Ectodermal cell (in vitro differentiated cells): ENCODE results near the gene GNG10.

Source experiments
- H3K27ac ChIP-seq: 2 replicates; pipeline ENCODE4 v1.7.0; 2013; ENCODE audit warnings: mild to moderate bottlenecking, low read depth, low read length; ENCODE audit not compliant: insufficient read depth, poor library complexity, severe bottlenecking
- H3K27me3 ChIP-seq: 2 replicates; pipeline ENCODE4 v1.7.0; 2013; ENCODE audit warnings: mild to moderate bottlenecking, low read length; ENCODE audit not compliant: insufficient read depth, control insufficient read depth, poor library complexity, severe bottlenecking
- H3K36me3 ChIP-seq: one replicate; pipeline ENCODE4 v1.7.0; 2013; ENCODE audit warnings: low read length; ENCODE audit not compliant: control insufficient read depth, insufficient read depth
- H3K4me1 ChIP-seq: one replicate; pipeline ENCODE4 v1.7.0; 2013; ENCODE audit warnings: low read length; ENCODE audit not compliant: control insufficient read depth, insufficient read depth
- H3K4me3 ChIP-seq: 2 replicates; pipeline ENCODE4 v1.7.0; 2013; ENCODE audit warnings: low read depth, low read length, control low read depth; ENCODE audit not compliant: insufficient read depth
- H3K9me3 ChIP-seq: 2 replicates; pipeline ENCODE4 v1.7.0; 2013; ENCODE audit warnings: mild to moderate bottlenecking, low read length, moderate library complexity; ENCODE audit not compliant: control insufficient read depth
- WGBS, 2 experiments: methylation state at CpG; one replicate each; pipeline ENCODE4 v1.1.7; 2013; ENCODE audit warnings: missing lambda C conversion rate in 2 of 2; 5-methylcytosine and 5-hydroxymethylcytosine counted together

GNG10 gene

GRCh38 chr9:111630964-111631213 is 30.5 kb upstream of the GNG10 start:
- H3K4me1 ChIP-seq = peaks cover 14% of the 10 kb centered on the region
- H3K36me3 ChIP-seq = no peaks in the 10 kb centered on the region
- H3K27me3 ChIP-seq = no peaks in the 10 kb centered on the region
- H3K27ac ChIP-seq = peak overlapping the region; percentile 46
- H3K9me3 ChIP-seq = no peaks in the 10 kb centered on the region
- peak overlapping the region; percentile 90 for H3K4me3 ChIP-seq
- 0% methylated on average over 14 of the region's 14 CpGs for WGBS, 2 experiments

DNA sequence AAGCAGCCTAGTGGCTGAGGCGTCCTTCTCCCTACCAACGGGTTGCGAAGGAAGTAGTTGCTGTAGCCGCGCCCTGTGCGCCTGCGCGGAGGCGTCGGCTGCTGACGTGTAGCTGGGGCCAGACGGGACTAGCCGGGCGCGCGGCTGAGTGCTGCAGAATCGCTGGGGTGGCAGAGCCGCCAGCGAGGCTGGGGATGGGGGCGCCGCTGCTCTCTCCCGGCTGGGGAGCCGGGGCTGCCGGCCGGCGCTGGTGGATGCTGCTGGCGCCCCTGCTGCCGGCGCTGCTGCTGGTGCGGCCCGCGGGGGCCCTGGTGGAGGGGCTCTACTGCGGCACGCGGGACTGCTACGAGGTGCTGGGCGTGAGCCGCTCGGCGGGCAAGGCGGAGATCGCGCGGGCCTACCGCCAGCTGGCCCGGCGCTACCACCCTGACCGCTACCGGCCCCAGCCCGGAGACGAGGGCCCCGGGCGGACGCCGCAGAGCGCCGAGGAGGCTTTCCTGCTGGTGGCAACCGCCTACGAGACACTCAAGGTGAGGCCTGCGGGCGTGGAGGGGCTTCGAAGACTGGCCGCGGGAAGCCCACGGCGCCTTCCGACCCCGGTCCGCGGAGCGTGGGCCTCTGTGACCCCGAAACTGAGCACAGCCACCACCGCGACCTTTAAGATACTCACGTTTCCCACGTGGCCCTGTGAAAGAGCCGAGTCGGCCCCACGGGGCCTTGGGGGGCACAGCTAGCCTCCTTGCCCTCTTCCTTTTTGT is 30.0 kb upstream of the GNG10 start, which contains the start of gene DNAJC25:
Gene DNAJC25, plus strand, starts transcription at position 121 of the 758 bp plus-strand sequence. Its CDS starts 74 bp downstream, at position 195.
- 0 to 1% methylated on average over 79 of the region's 79 CpGs for WGBS, 2 experiments
- Histone ChIP-seq H3K36me3 (no peaks in the 10 kb centered on the region), H3K4me1 (peaks cover 14% of the 10 kb centered on the region), H3K27ac (peak within 1 kb of the TSS; percentile 70), H3K4me3 (peak within 1 kb of the TSS; percentile 90), H3K9me3 (no peaks in the 10 kb centered on the region), H3K27me3 (no peaks in the 10 kb centered on the region)

DNA sequence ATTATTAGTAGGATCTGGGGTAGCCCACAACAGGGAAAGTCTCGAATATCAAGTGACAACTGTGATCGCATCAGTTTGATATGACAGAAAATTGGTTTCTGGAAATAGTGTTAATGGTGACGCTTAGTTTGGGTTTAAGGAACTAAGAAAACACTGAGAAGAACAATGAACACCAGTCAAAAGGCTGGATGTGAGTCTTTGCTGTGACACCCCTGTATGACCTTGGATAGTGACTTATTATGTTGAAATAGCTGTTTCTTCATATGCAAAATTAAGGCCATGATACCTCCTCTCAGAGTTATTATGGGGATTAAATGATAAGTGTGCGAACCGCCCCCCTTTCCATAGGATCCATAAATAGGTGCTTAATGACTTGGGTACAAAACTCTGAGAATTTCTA is 29.3 kb upstream of the GNG10 start:
- Histone ChIP-seq H3K36me3 (no peaks in the 10 kb centered on the region), H3K9me3 (no peaks in the 10 kb centered on the region), H3K27me3 (no peaks in the 10 kb centered on the region), H3K27ac (no peak overlapping the region), H3K4me3 (peak overlapping the region; percentile 90), H3K4me1 (peaks cover 14% of the 10 kb centered on the region)
- 47 to 53% methylated on average over 5 of the region's 5 CpGs for WGBS, 2 experiments

DNA sequence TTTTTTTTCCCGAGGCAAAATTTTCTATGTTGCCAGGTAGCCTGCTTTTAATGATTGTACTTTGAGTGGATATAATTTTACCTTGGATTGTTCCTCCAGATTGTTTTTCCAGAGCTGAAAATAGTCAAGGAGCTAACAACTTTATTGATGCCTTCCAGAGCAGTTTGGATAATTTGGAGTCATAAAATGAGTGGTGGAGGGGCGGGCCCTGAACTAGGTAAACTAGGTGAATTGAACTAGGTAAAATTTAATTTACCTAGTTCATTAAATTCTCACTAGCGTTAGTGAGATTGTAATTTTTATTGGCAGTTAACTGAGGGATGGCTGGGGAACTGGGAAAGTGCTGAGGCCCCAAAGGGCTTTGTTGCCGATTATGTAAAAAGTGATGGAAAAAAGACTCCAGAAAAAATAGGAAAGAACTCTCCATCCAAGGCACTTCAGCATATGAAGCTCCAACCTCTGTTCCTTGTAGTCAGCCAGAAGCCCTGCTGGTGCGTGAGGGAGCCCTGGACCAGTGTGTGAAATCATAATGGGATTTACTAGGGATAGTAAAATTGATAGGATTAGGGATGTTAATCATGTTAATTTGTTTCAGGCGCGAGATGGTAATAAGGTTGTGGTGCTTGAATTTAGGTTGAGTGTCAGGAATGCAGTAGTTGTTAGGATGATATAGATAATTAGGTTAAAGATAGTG is 28.6 kb upstream of the GNG10 start:
- Histone ChIP-seq H3K36me3 (no peaks in the 10 kb centered on the region), H3K9me3 (no peaks in the 10 kb centered on the region), H3K27me3 (no peaks in the 10 kb centered on the region), H3K27ac (no peak overlapping the region), H3K4me1 (peaks cover 14% of the 10 kb centered on the region), H3K4me3 (no peak overlapping the region)
- 89 to 93% methylated on average over 7 of the region's 7 CpGs for WGBS, 2 experiments

DNA sequence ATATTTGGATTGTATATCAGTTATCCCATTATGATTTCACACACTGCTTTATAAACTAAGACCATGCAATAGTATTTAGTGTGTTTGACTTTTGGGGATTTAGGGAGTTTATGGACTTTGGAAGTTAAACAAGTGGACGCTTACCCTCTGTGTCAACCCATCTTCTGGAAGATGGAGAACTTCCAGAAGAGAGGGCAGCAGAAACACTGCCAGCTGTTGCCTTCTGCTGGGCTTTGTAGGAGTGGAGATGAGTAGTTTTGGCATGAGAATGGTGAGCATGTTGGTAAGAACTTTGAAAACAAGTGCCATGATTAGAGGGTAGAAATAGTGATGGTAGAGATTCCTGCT is 28.0 kb upstream of the GNG10 start:
- 96 to 98% methylated on average over 1 of the region's 1 CpG for WGBS, 2 experiments
- no peak overlapping the region for H3K4me3 ChIP-seq

DNA sequence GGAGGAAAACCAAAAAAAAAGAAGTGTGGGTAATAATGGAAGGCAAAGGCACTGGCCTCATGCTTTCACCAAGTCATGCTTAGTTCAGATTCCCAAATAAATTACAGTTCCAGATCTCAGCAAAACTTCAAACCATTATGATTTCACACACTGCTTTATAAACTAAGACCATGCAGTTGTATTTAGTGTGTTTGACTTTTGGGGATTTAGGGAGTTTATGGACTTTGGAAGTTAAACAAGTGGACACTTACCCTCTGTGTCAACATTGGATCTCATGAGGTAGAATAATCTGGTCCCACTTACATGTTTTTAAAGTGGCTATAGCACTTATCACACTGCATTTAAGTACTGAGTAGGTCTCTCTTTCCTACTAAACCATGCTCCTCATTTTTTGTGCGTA is 26.5 kb upstream of the GNG10 start:
- Histone ChIP-seq H3K4me3 (no peak overlapping the region), H3K9me3 (no peaks in the 10 kb centered on the region), H3K4me1 (peaks cover 14% of the 10 kb centered on the region), H3K36me3 (no peaks in the 10 kb centered on the region), H3K27ac (no peak overlapping the region), H3K27me3 (no peaks in the 10 kb centered on the region)
- WGBS, 2 experiments = 100% methylated on average over 1 of the region's 1 CpG

More for the DNA sequence above, 28.0 kb upstream of the GNG10 start:
- no peaks in the 10 kb centered on the region for H3K9me3 ChIP-seq
- no peaks in the 10 kb centered on the region for H3K36me3 ChIP-seq
- H3K27ac ChIP-seq = no peak overlapping the region
- no peaks in the 10 kb centered on the region for H3K27me3 ChIP-seq
- H3K4me1 ChIP-seq = peaks cover 14% of the 10 kb centered on the region

DNA sequence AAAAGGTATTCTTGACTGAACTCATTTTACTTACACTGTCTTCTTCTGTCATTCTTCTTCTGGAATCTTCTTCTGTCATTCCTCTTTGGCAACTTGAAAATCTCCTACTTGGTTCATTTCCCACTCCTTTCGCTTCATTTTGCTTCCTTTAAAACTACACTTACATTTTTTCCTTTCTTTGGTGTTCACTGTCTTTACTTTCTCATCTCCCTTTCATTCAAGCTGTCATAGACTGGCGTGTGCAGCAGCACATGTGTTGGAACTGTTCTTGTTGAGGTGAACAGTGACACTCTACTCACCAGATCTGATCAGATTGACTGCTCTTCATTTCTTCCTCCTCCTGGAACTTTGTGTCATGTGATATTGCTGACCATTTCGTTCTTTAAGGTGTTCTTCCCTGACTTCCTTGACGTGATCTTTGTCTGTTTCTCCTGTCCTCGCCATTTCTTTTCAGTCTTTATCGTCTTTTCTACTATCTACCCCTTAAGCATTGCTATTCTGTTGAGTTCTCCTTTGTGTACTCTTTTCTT is 23.9 kb upstream of the GNG10 start:
- H3K27me3 ChIP-seq = no peaks in the 10 kb centered on the region
- no peak overlapping the region for H3K27ac ChIP-seq
- no peaks in the 10 kb centered on the region for H3K9me3 ChIP-seq
- WGBS, 2 experiments = 84 to 92% methylated on average over 6 of the region's 6 CpGs
- no peak overlapping the region for H3K4me3 ChIP-seq
- H3K36me3 ChIP-seq = no peaks in the 10 kb centered on the region
- peaks cover 10% of the 10 kb centered on the region for H3K4me1 ChIP-seq

DNA sequence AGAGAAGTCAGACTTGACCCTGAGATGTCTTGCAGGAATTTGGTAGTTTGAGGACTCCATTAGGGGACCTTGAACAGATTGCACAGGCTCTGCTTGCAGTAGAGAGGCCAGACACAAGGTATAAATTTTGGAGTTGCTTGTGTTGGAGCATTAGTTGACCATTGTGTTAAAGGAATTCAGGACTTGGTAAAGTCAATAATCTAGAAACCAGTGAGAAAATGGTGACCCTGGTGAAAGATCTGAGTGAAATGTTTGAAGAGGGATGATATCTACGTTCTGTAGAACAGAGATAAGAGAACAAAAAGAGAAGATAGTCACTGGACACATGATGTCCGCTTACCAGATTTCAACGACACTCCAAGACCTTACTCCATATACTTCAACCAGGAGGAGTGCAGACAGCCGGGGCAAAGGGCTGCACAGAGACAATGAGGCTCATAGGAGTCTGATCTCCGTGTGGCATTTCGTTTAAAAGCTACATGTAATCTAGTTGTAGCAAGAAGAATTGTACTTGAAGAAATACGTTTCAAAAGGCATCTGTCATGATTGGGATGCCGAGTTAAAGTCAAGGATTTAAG is 17.1 kb upstream of the GNG10 start:
- 95% methylated on average over 8 of the region's 8 CpGs for WGBS, 2 experiments
- H3K27ac ChIP-seq = no peak overlapping the region
- H3K36me3 ChIP-seq = peaks cover 9% of the 10 kb centered on the region
- H3K9me3 ChIP-seq = no peaks in the 10 kb centered on the region
- H3K27me3 ChIP-seq = no peaks in the 10 kb centered on the region
- H3K4me3 ChIP-seq = no peak overlapping the region
- no peaks in the 10 kb centered on the region for H3K4me1 ChIP-seq

GRCh38 chr9:111645806-111646205 is 15.6 kb upstream of the GNG10 start:
- peaks cover 12% of the 10 kb centered on the region for H3K36me3 ChIP-seq
- no peak overlapping the region for H3K4me3 ChIP-seq
- no peaks in the 10 kb centered on the region for H3K9me3 ChIP-seq
- whole genome bisulfite sequencing, 2 experiments = 100% methylated on average over 1 of the region's 1 CpG
- no peaks in the 10 kb centered on the region for H3K4me1 ChIP-seq
- no peaks in the 10 kb centered on the region for H3K27me3 ChIP-seq
- H3K27ac ChIP-seq = no peak overlapping the region

DNA sequence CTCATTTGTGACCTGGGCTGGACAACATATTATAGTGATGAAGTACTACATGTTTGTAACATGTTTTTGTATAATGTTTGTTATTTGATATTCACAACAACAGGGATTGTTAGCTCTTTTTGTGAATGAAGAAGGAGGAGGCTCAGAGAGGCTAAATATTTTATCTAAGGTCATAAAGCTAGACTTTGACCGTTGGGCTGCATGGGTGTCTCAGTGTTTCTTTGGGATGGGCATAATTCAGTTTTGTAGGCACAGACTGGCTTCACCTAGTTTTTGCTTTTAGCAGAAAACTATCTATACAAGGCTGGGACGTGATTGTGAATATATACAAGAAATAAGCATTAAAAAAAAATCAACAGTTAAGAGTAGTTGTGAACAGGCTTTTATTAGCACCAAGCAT is 15.0 kb upstream of the GNG10 start:
- Histone ChIP-seq H3K4me1 (no peaks in the 10 kb centered on the region), H3K36me3 (peaks cover 12% of the 10 kb centered on the region), H3K27ac (no peak overlapping the region), H3K27me3 (no peaks in the 10 kb centered on the region), H3K4me3 (no peak overlapping the region), H3K9me3 (no peaks in the 10 kb centered on the region)
- 84 to 86% methylated on average over 1 to 2 of the region's 2 CpGs for whole genome bisulfite sequencing, 2 experiments
